ENCODE measurements around the gene MALT1.
A peak's percentile ranks its signal among the peaks of the same experiment; 100 is the strongest.

Gene MALT1

GRCh38 chr18:58661423-58661822 lies 9.8 kb upstream of the MALT1 start:
- no peaks in the 10 kb centered on the region for H3K79me2 ChIP-seq (ENCODE audit: insufficient read depth, low read length)
- H2AFZ ChIP-seq (ENCODE audit: low read depth, low read length, severe bottlenecking): no peak overlapping the region
- no peak for TF ChIP-seq CTCF (IDR thresholded peaks at IDR 0.05; ENCODE audit: insufficient read depth, low read length, poor library complexity, severe bottlenecking)
- TF ChIP-seq EZH2phosphoT487 (conservative IDR thresholded peaks at IDR 0.05; ENCODE audit: low read length): no peak
- no peaks in the 10 kb centered on the region for H3K27me3 ChIP-seq (ENCODE audit: low read length)
- H3K36me3 ChIP-seq (ENCODE audit: low read length): no peaks in the 10 kb centered on the region
- no peaks in the 10 kb centered on the region for H3K9me3 ChIP-seq (ENCODE audit: insufficient read depth, low read length)
- no peaks in the 10 kb centered on the region for H3K9me2 ChIP-seq (replicated peaks; ENCODE audit: insufficient read depth, low read length)
- no peak overlapping the region for H3K4me2 ChIP-seq (ENCODE audit: low read depth, low read length, poor library complexity, severe bottlenecking)
- no peak overlapping the region for H3K27ac ChIP-seq (ENCODE audit: low read depth, low read length)
- H3F3A ChIP-seq (ENCODE audit: insufficient read depth): peaks cover 6% of the 10 kb centered on the region; the same call in 1 of the 2 replicates
- no peak overlapping the region for H3K9ac ChIP-seq (ENCODE audit: low read length)
- no peak overlapping the region for H3K4me3 ChIP-seq (ENCODE audit: insufficient read depth, low read length, poor library complexity, severe bottlenecking)
- H4K20me1 ChIP-seq (ENCODE audit: low read depth, low read length): no peaks in the 10 kb centered on the region

GRCh38 chr18:58662118-58662517 lies 9.1 kb upstream of the MALT1 start:
- H3K27ac ChIP-seq (ENCODE audit: low read depth, low read length): no peak overlapping the region
- TF ChIP-seq EZH2phosphoT487 (conservative IDR thresholded peaks at IDR 0.05; ENCODE audit: low read length) (no peak), CTCF (IDR thresholded peaks at IDR 0.05; ENCODE audit: insufficient read depth, low read length, poor library complexity, severe bottlenecking) (no peak)
- H3K4me3 ChIP-seq (ENCODE audit: insufficient read depth, low read length, poor library complexity, severe bottlenecking): no peak overlapping the region
- no peaks in the 10 kb centered on the region for H4K20me1 ChIP-seq (ENCODE audit: low read depth, low read length)
- H3K9ac ChIP-seq (ENCODE audit: low read length): no peak overlapping the region
- no peaks in the 10 kb centered on the region for H3K36me3 ChIP-seq (ENCODE audit: low read length)
- H3K9me2 ChIP-seq (replicated peaks; ENCODE audit: insufficient read depth, low read length): no peaks in the 10 kb centered on the region
- no peaks in the 10 kb centered on the region for H3K79me2 ChIP-seq (ENCODE audit: insufficient read depth, low read length)
- H3F3A ChIP-seq (ENCODE audit: insufficient read depth): peaks cover 6% of the 10 kb centered on the region; the same call in 1 of the 2 replicates
- no peaks in the 10 kb centered on the region for H3K9me3 ChIP-seq (ENCODE audit: insufficient read depth, low read length)
- no peaks in the 10 kb centered on the region for H3K27me3 ChIP-seq (ENCODE audit: low read length)
- no peak overlapping the region for H3K4me2 ChIP-seq (ENCODE audit: low read depth, low read length, poor library complexity, severe bottlenecking)
- peak overlapping the region; percentile 5 for H2AFZ ChIP-seq (ENCODE audit: low read depth, low read length, severe bottlenecking)

- H3K27ac ChIP-seq (ENCODE audit: low read depth, low read length): no peak overlapping the region
Measured at GRCh38 chr18:58666176-58666575, 5.1 kb upstream of the MALT1 start.

GRCh38 chr18:58668211-58668610 lies 3.1 kb upstream of the MALT1 start:
- Histone ChIP-seq H3K4me2 (ENCODE audit: low read depth, low read length, poor library complexity, severe bottlenecking) (no peak overlapping the region), H3K4me3 (ENCODE audit: insufficient read depth, low read length, poor library complexity, severe bottlenecking) (no peak overlapping the region), H4K20me1 (ENCODE audit: low read depth, low read length) (0 out of 2 replicates have a peak, but pooled peaks cover 8% of the 10 kb centered on the region), H2AFZ (ENCODE audit: low read depth, low read length, severe bottlenecking) (no peak overlapping the region), H3K9me3 (ENCODE audit: insufficient read depth, low read length) (no peaks in the 10 kb centered on the region), H3K79me2 (ENCODE audit: insufficient read depth, low read length) (peaks cover 12% of the 10 kb centered on the region; the same call in 1 of the 2 replicates), H3K27ac (ENCODE audit: low read depth, low read length) (no peak overlapping the region), H3K27me3 (ENCODE audit: low read length) (no peaks in the 10 kb centered on the region), H3K9me2 (replicated peaks; ENCODE audit: insufficient read depth, low read length) (no peaks in the 10 kb centered on the region), H3K9ac (ENCODE audit: low read length) (no peak overlapping the region), H3K36me3 (ENCODE audit: low read length) (peaks cover 5% of the 10 kb centered on the region; the same call in 1 of the 2 replicates), H3F3A (ENCODE audit: insufficient read depth) (peaks cover 14% of the 10 kb centered on the region)
- no peak for TF ChIP-seq CTCF (IDR thresholded peaks at IDR 0.05; ENCODE audit: insufficient read depth, low read length, poor library complexity, severe bottlenecking)
- no peak for TF ChIP-seq EZH2phosphoT487 (conservative IDR thresholded peaks at IDR 0.05; ENCODE audit: low read length)

More at GRCh38 chr18:58666176-58666575, 5.1 kb upstream of the MALT1 start:
- Histone ChIP-seq H2AFZ (ENCODE audit: low read depth, low read length, severe bottlenecking) (no peak overlapping the region), H3K9ac (ENCODE audit: low read length) (no peak overlapping the region), H3K36me3 (ENCODE audit: low read length) (no peaks in the 10 kb centered on the region), H3K9me3 (ENCODE audit: insufficient read depth, low read length) (no peaks in the 10 kb centered on the region), H3K79me2 (ENCODE audit: insufficient read depth, low read length) (no peaks in the 10 kb centered on the region), H3K4me3 (ENCODE audit: insufficient read depth, low read length, poor library complexity, severe bottlenecking) (no peak overlapping the region), H3K4me2 (ENCODE audit: low read depth, low read length, poor library complexity, severe bottlenecking) (no peak overlapping the region), H3F3A (ENCODE audit: insufficient read depth) (peaks cover 14% of the 10 kb centered on the region), H4K20me1 (ENCODE audit: low read depth, low read length) (no peaks in the 10 kb centered on the region), H3K9me2 (replicated peaks; ENCODE audit: insufficient read depth, low read length) (no peaks in the 10 kb centered on the region), H3K27me3 (ENCODE audit: low read length) (no peaks in the 10 kb centered on the region)
- TF ChIP-seq EZH2phosphoT487 (conservative IDR thresholded peaks at IDR 0.05; ENCODE audit: low read length): no peak

Data from SU-DHL-6 (cell line).